NT2/D1 (cell line): Measurements from ENCODE around the gene LRBA.

Experiments
- DNase-seq: peaks from one replicate; pipeline ENCODE4 v3.0.0-alpha.2; 2011; ENCODE audit warnings: low read depth, low spot score
- H3K27me3 ChIP-seq: 2 replicates; pipeline ENCODE4 v1.6.0; 2011; ENCODE audit warnings: mild to moderate bottlenecking; ENCODE audit not compliant: insufficient read length, insufficient read depth
- H3K36me3 ChIP-seq: 2 replicates; pipeline ENCODE4 v1.6.1; 2011; ENCODE audit warnings: mild to moderate bottlenecking, low read length, mixed read lengths; ENCODE audit not compliant: insufficient read depth, insufficient read length
- H3K4me1 ChIP-seq: 2 replicates; pipeline ENCODE4 v1.5.1; 2011; ENCODE audit not compliant: insufficient read depth, insufficient read length
- H3K4me3 ChIP-seq: 2 replicates; pipeline ENCODE4 v1.5.1; 2011; ENCODE audit warnings: low read depth; ENCODE audit not compliant: insufficient read length
- H3K9ac ChIP-seq: 2 replicates; pipeline ENCODE4 v1.6.0; 2011; ENCODE audit warnings: low read depth; ENCODE audit not compliant: insufficient read length
- H3K9me3 ChIP-seq: 2 replicates; pipeline ENCODE4 v1.5.1; 2011; ENCODE audit warnings: mild to moderate bottlenecking, low read length; ENCODE audit not compliant: insufficient read depth
- SUZ12 ChIP-seq: IDR thresholded peaks from 2 replicates; pipeline ENCODE4 v1.6.1; 2011; ENCODE audit not compliant: insufficient read length, insufficient read depth; ENCODE audit errors: extremely low read depth
- YY1 ChIP-seq: IDR thresholded peaks from 2 replicates; pipeline ENCODE4 v1.6.1; 2011; ENCODE audit not compliant: insufficient read length, insufficient read depth
- ZNF274 ChIP-seq: IDR thresholded peaks from 2 replicates; pipeline ENCODE4 v1.6.1; 2011; ENCODE audit warnings: mild to moderate bottlenecking, low read depth, low read length

LRBA gene

GRCh38 chr4:150619042-150619441 lies 396.0 kb downstream of the LRBA start:
- TF ChIP-seq YY1 (no peak), SUZ12 (no peak), ZNF274 (no peak)
- no peaks in the 10 kb centered on the region for H3K9me3 ChIP-seq
- no peak overlapping the region for H3K4me3 ChIP-seq

GRCh38 chr4:150609131-150609530 lies 406.0 kb downstream of the LRBA start:
- Histone ChIP-seq H3K4me3 (no peak overlapping the region), H3K4me1 (no peaks in the 10 kb centered on the region), H3K9me3 (no peaks in the 10 kb centered on the region), H3K36me3 (no peaks in the 10 kb centered on the region), H3K9ac (no peak overlapping the region), H3K27me3 (no peaks in the 10 kb centered on the region)
- TF ChIP-seq ZNF274 (no peak), YY1 (no peak), SUZ12 (no peak)
- DNase-seq = no peak

More at GRCh38 chr4:150619042-150619441, 396.0 kb downstream of the LRBA start:
- DNase-seq = no peak
- no peaks in the 10 kb centered on the region for H3K36me3 ChIP-seq
- H3K9ac ChIP-seq = no peak overlapping the region
- H3K4me1 ChIP-seq = no peaks in the 10 kb centered on the region
- no peaks in the 10 kb centered on the region for H3K27me3 ChIP-seq

- H3K36me3 ChIP-seq = no peaks in the 10 kb centered on the region
- TF ChIP-seq SUZ12 = no peak
- no peak for TF ChIP-seq YY1
- no peak for TF ChIP-seq ZNF274
- no peaks in the 10 kb centered on the region for H3K4me1 ChIP-seq
- H3K4me3 ChIP-seq = no peak overlapping the region
- H3K9ac ChIP-seq = no peak overlapping the region
- H3K9me3 ChIP-seq = no peaks in the 10 kb centered on the region
- no peaks in the 10 kb centered on the region for H3K27me3 ChIP-seq
- DNase-seq = no peak
Measured at GRCh38 chr4:150600812-150601445, 414.2 kb downstream of the LRBA start.

- DNase-seq = no peak
- H3K4me3 ChIP-seq = no peak overlapping the region
Measured at GRCh38 chr4:150599547-150599946, 415.5 kb downstream of the LRBA start.

GRCh38 chr4:150598909-150599308 lies 416.2 kb downstream of the LRBA start:
- no peak for DNase-seq
- H3K4me3 ChIP-seq = no peak overlapping the region
- H3K9ac ChIP-seq = no peak overlapping the region
- no peaks in the 10 kb centered on the region for H3K9me3 ChIP-seq
- H3K27me3 ChIP-seq = no peaks in the 10 kb centered on the region
- TF ChIP-seq YY1 (no peak), ZNF274 (no peak), SUZ12 (no peak)
- H3K4me1 ChIP-seq = no peaks in the 10 kb centered on the region
- no peaks in the 10 kb centered on the region for H3K36me3 ChIP-seq

More at GRCh38 chr4:150599547-150599946, 415.5 kb downstream of the LRBA start:
- no peaks in the 10 kb centered on the region for H3K9me3 ChIP-seq
- H3K9ac ChIP-seq = no peak overlapping the region
- TF ChIP-seq YY1 = no peak
- TF ChIP-seq SUZ12 = no peak
- no peaks in the 10 kb centered on the region for H3K27me3 ChIP-seq
- no peaks in the 10 kb centered on the region for H3K36me3 ChIP-seq
- H3K4me1 ChIP-seq = no peaks in the 10 kb centered on the region

GRCh38 chr4:150593996-150594395 lies 421.1 kb downstream of the LRBA start:
- no peak overlapping the region for H3K4me3 ChIP-seq
- no peaks in the 10 kb centered on the region for H3K27me3 ChIP-seq
- H3K9me3 ChIP-seq = no peaks in the 10 kb centered on the region
- no peak overlapping the region for H3K9ac ChIP-seq
- no peaks in the 10 kb centered on the region for H3K36me3 ChIP-seq
- DNase-seq = no peak
- no peaks in the 10 kb centered on the region for H3K4me1 ChIP-seq
- TF ChIP-seq ZNF274 (no peak), SUZ12 (no peak), YY1 (no peak)

GRCh38 chr4:150591904-150592303 lies 423.2 kb downstream of the LRBA start:
- Histone ChIP-seq H3K4me1 (no peaks in the 10 kb centered on the region), H3K9ac (no peak overlapping the region), H3K9me3 (no peaks in the 10 kb centered on the region), H3K4me3 (no peak overlapping the region), H3K27me3 (no peaks in the 10 kb centered on the region), H3K36me3 (no peaks in the 10 kb centered on the region)
- TF ChIP-seq ZNF274 = no peak
- no peak for TF ChIP-seq SUZ12
- TF ChIP-seq YY1 = no peak
- DNase-seq = no peak

- TF ChIP-seq ZNF274 = no peak
- no peak for TF ChIP-seq YY1
- no peak for TF ChIP-seq SUZ12
- Histone ChIP-seq H3K9me3 (no peaks in the 10 kb centered on the region), H3K27me3 (no peaks in the 10 kb centered on the region), H3K9ac (no peak overlapping the region), H3K4me3 (no peak overlapping the region), H3K4me1 (no peaks in the 10 kb centered on the region), H3K36me3 (no peaks in the 10 kb centered on the region)
- no peak for DNase-seq
Measured at GRCh38 chr4:150591406-150591805, 423.7 kb downstream of the LRBA start.
